Peyer's patch (tissue), 4 donors: ENCODE measurements around the gene PLB1.

ENCODE experiments used
- POLR2A ChIP-seq, 2 donors: fragments of 450-650 bp; IDR thresholded peaks; one replicate each; pipeline ENCODE4 v1.5.1; 2017; ENCODE audit warnings: antibody characterized with exemption in 2 of 2, mild to moderate bottlenecking in 2 of 2, moderate library complexity in 2 of 2
- TF ChIP-seq, protein P1 (sequence below), 6 experiments: fragments of 450-650 bp in 4 of 6; fragments of 200-600 bp in 2 of 6; sonication (generic) in 1 of 6; IDR thresholded peaks; one replicate each; pipeline ENCODE4 v1.5.1; 2017 to 2019; ENCODE audit warnings: antibody characterized with exemption in 6 of 6, mild to moderate bottlenecking in 3 of 6, moderate library complexity in 1 of 6

DNA sequence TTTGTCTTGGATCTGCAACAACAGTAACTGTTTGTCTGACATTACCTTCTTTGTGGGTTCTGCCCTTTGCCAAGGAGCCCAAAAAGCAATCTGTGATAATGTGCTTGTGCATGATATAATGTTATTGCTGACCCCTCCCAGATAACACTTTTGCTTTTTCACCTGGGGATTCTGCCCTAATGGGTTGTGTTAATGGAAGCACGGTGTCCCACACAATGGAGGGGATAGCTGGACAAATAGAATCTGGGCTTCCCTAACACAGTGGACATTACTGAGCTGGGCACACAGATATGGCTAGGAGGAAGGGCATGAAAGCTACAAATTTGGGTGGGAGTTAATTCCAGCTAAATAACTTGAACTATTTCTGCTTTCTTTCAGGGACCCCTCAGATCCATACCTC is 20.6 kb downstream of the PLB1 start:
- TF ChIP-seq, protein P1, sequence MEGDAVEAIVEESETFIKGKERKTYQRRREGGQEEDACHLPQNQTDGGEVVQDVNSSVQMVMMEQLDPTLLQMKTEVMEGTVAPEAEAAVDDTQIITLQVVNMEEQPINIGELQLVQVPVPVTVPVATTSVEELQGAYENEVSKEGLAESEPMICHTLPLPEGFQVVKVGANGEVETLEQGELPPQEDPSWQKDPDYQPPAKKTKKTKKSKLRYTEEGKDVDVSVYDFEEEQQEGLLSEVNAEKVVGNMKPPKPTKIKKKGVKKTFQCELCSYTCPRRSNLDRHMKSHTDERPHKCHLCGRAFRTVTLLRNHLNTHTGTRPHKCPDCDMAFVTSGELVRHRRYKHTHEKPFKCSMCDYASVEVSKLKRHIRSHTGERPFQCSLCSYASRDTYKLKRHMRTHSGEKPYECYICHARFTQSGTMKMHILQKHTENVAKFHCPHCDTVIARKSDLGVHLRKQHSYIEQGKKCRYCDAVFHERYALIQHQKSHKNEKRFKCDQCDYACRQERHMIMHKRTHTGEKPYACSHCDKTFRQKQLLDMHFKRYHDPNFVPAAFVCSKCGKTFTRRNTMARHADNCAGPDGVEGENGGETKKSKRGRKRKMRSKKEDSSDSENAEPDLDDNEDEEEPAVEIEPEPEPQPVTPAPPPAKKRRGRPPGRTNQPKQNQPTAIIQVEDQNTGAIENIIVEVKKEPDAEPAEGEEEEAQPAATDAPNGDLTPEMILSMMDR (IDR thresholded peaks at IDR 0.05) = no peak
- no peak for TF ChIP-seq POLR2A (IDR thresholded peaks at IDR 0.05)
